ENCODE results near the gene IQSEC1.

DNA sequence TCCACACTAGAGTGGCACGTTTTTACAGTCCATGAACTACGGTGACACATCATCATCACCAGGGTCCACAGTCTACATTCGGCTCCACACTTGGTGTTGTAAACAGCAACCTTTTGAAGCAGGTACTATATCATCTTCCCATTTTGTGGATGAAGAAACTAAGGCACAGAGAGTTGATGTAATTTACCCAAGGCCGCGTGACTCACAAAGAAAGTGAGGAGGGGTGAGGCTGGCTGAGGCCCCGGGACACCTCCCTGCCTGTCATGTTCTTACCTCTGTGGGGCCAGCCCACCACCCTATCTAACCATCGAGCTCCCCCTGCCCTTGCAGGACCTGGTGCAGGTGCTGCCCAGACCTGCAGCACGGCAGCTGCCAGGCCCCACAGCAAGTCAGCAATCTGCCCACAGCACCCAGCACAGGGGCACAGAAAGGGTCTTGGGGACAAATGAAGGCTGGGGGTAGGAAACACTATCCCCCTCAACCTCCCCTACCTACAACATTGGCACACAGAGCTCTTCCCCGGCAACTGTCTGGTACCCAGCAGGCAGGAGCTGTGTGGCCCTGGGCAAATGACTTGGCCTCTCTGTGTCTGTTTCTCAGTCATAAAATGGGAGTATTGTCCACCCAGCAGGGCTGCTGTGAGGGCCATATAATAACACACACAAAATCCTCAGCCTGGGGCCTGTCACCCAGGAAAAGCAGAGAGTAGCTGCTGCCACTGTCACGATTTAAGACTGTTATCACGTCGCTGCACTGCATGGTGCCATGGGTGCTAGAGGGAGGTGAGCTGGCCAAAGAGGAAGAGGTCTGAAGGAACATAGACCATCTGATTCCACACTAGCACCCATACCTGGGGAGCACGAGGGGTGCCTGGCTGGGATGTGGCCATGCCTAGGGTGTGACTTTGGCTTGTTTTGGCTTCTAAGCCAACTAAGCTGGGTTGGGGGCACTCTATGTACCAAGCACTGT lies 115.1 kb downstream of the IQSEC1 start:
- TF ChIP-seq CBX5 (IDR thresholded peaks at IDR 0.05; ENCODE audit: low read depth, low read length) (no peak), EZH2 (IDR thresholded peaks at IDR 0.05; ENCODE audit: low read depth, low read length, severe bottlenecking) (no peak), TEAD4 (IDR thresholded peaks at IDR 0.05; ENCODE audit: low read depth, low read length) (no peak), TAF7 (optimal IDR thresholded peaks at IDR 0.05; ENCODE audit: borderline replicate concordance, low read depth, low read length) (no peak), GABPA (IDR thresholded peaks at IDR 0.05; ENCODE audit: borderline replicate concordance, insufficient read depth, low read length) (no peak), ATF3 (IDR thresholded peaks at IDR 0.05; ENCODE audit: insufficient read depth, low read depth, low read length) (no peak), POLR2A (IDR thresholded peaks at IDR 0.05; ENCODE audit: control extremely low read depth in 1 of 2, low read depth in 2 of 2, low read length in 2 of 2) (no peak), BACH1 (IDR thresholded peaks at IDR 0.05; ENCODE audit: low read length) (no peak), MAX (IDR thresholded peaks at IDR 0.05) (no peak)
- TF ChIP-seq, protein P1, sequence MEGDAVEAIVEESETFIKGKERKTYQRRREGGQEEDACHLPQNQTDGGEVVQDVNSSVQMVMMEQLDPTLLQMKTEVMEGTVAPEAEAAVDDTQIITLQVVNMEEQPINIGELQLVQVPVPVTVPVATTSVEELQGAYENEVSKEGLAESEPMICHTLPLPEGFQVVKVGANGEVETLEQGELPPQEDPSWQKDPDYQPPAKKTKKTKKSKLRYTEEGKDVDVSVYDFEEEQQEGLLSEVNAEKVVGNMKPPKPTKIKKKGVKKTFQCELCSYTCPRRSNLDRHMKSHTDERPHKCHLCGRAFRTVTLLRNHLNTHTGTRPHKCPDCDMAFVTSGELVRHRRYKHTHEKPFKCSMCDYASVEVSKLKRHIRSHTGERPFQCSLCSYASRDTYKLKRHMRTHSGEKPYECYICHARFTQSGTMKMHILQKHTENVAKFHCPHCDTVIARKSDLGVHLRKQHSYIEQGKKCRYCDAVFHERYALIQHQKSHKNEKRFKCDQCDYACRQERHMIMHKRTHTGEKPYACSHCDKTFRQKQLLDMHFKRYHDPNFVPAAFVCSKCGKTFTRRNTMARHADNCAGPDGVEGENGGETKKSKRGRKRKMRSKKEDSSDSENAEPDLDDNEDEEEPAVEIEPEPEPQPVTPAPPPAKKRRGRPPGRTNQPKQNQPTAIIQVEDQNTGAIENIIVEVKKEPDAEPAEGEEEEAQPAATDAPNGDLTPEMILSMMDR (IDR thresholded peaks at IDR 0.05; ENCODE audit: control extremely low read depth in 1 of 3, insufficient read depth in 1 of 3, low read depth in 1 of 3, low read length in 3 of 3) = no peak
